H1 (cell line): ENCODE results near the gene MPND. TPM values are rescaled to one million over a fixed set of nuclear protein-coding genes. Genes with fewer than 3 reads are reported as not detected.
A peak's percentile ranks its signal among the peaks of the same experiment; 100 is the strongest.

ENCODE experiments used
- CTCF ChIA-PET: fragments of 300-600 bp; sonication (Branson Sonifier 250); formaldehyde crosslinking; loops from one replicate; lab custom pipeline; 2021; ENCODE audit not compliant: partially characterized antibody; lab: Charles Lee
- POLR2A ChIA-PET: fragments of 300-600 bp; sonication (Branson Sonifier 250); formaldehyde crosslinking; loops from one replicate; lab custom pipeline; 2021; ENCODE audit warnings: inconsistent platforms; ENCODE audit not compliant: partially characterized antibody; lab: Charles Lee
- DNase-seq, 2 experiments: peaks; one replicate each; pipeline versions ENCODE4 v3.0.0 to v3.0.0-alpha.2; 2010 to 2022; ENCODE audit warnings: low spot score in 2 of 2, low read depth in 1 of 2, mixed read lengths in 1 of 2
- FAIRE-seq: peaks from 2 replicates; lab custom pipeline; 2011; peaks lifted over from hg19 to GRCh38; lab: Jason Lieb, UNC
- H2AFZ ChIP-seq: 2 replicates; pipeline ENCODE4 v1.8.1; 2012; ENCODE audit warnings: low read length, inconsistent platforms
- H2AK5ac ChIP-seq: 2 replicates; pipeline ENCODE4 v1.6.1; 2013; ENCODE audit warnings: low read depth, low read length
- H2BK120ac ChIP-seq: replicated peaks from 2 replicates; pipeline ENCODE3; 2013; ENCODE audit warnings: low read depth, low read length, inconsistent platforms
- H2BK12ac ChIP-seq: 2 replicates; pipeline ENCODE4 v1.6.1; 2013; ENCODE audit warnings: low read depth, low read length
- H2BK15ac ChIP-seq: 2 replicates; pipeline ENCODE4 v1.6.1; 2013; ENCODE audit warnings: low read length
- H2BK20ac ChIP-seq: 2 replicates; pipeline ENCODE4 v1.6.1; 2013; ENCODE audit warnings: low read length
- H2BK5ac ChIP-seq: 2 replicates; pipeline ENCODE4 v1.6.1; 2013; ENCODE audit warnings: low read depth, low read length
- H3K14ac ChIP-seq: 2 replicates; pipeline ENCODE4 v1.6.1; 2013; ENCODE audit warnings: inconsistent platforms; ENCODE audit not compliant: insufficient read length
- H3K18ac ChIP-seq: 2 replicates; pipeline ENCODE4 v1.6.1; 2013; ENCODE audit warnings: low read length; ENCODE audit errors: extremely low read depth
- H3K23ac ChIP-seq: 2 replicates; pipeline ENCODE4 v1.6.1; 2013; ENCODE audit warnings: inconsistent platforms; ENCODE audit not compliant: insufficient read length
- H3K23me2 ChIP-seq: 2 replicates; pipeline ENCODE4 v1.6.1; 2013; ENCODE audit warnings: low read depth, low read length
- H3K27ac ChIP-seq: 2 replicates; pipeline ENCODE4 v1.6.1; 2011; ENCODE audit warnings: low read depth, low read length, inconsistent platforms
- H3K27me3 ChIP-seq, 4 experiments: replicated peaks in 1 of 4; 1 replicate in 1 of 4; 2 replicates in 3 of 4; pipeline versions ENCODE4 v1.6.1 to v1.8.1; 2011 to 2013; ENCODE audit warnings: low read length in 3 of 4, mild to moderate bottlenecking in 3 of 4, inconsistent platforms in 2 of 4, mixed read lengths in 2 of 4, moderate library complexity in 1 of 4; ENCODE audit not compliant: control insufficient read depth in 3 of 4, insufficient read depth in 3 of 4; ENCODE audit errors: extremely low read depth in 1 of 4
- H3K36me3 ChIP-seq, 4 experiments: 2 replicates each; pipeline versions ENCODE4 v1.6.1 to v1.8.1; 2011 to 2013; ENCODE audit warnings: mild to moderate bottlenecking in 4 of 4, low read length in 3 of 4, moderate library complexity in 2 of 4, control low read depth in 1 of 4, inconsistent platforms in 1 of 4; ENCODE audit not compliant: insufficient read depth in 4 of 4, control insufficient read depth in 2 of 4
- H3K4ac ChIP-seq: replicated peaks from 2 replicates; pipeline ENCODE3; 2013; ENCODE audit warnings: low read length, low read depth, mixed read lengths, inconsistent platforms; ENCODE audit not compliant: insufficient read length
- H3K4me1 ChIP-seq, 4 experiments: replicated peaks in 1 of 4; 1 replicate in 1 of 4; 2 replicates in 3 of 4; pipeline versions ENCODE4 v1.6.1 to v1.8.1; 2011 to 2013; ENCODE audit warnings: low read length in 3 of 4, inconsistent platforms in 2 of 4, mixed read lengths in 1 of 4; ENCODE audit not compliant: insufficient read depth in 4 of 4, control insufficient read depth in 3 of 4
- H3K4me2 ChIP-seq, 2 experiments: 2 replicates each; pipeline versions ENCODE4 v1.6.1 to v1.8.1; 2011 to 2013; ENCODE audit warnings: low read depth in 2 of 2, low read length in 2 of 2, control low read depth in 1 of 2, inconsistent platforms in 1 of 2, mild to moderate bottlenecking in 1 of 2; ENCODE audit not compliant: insufficient read depth in 1 of 2
- H3K4me3 ChIP-seq, 4 experiments: fragments of 200-600, 300-600 bp in 1 of 4; sonication (generic), shearing (Covaris generic), sonication (Bioruptor Twin) in 1 of 4; 2 replicates each; pipeline versions ENCODE4 v1.5.1 to v1.8.1; 2011 to 2016; ENCODE audit warnings: low read length in 4 of 4, low read depth in 3 of 4, control low read depth in 2 of 4, inconsistent platforms in 2 of 4, mild to moderate bottlenecking in 2 of 4, mixed read lengths in 1 of 4, moderate library complexity in 1 of 4; ENCODE audit not compliant: insufficient read depth in 2 of 4; ENCODE audit errors: extremely low read depth in 1 of 4
- H3K56ac ChIP-seq: replicated peaks from 2 replicates; pipeline ENCODE3; 2013; ENCODE audit warnings: low read depth, mild to moderate bottlenecking, mixed read lengths, low read length, inconsistent platforms; ENCODE audit not compliant: insufficient read length
- H3K79me1 ChIP-seq: 2 replicates; pipeline ENCODE4 v1.6.1; 2013; ENCODE audit warnings: low read depth, low read length, control low read depth
- H3K79me2 ChIP-seq, 2 experiments: 2 replicates each; pipeline versions ENCODE4 v1.6.1 to v1.8.1; 2012 to 2013; ENCODE audit warnings: low read length in 2 of 2, mild to moderate bottlenecking in 2 of 2, inconsistent platforms in 1 of 2; ENCODE audit not compliant: insufficient read depth in 2 of 2, control insufficient read depth in 1 of 2
- H3K9ac ChIP-seq, 4 experiments: replicated peaks in 1 of 4; 1 replicate in 1 of 4; 2 replicates in 3 of 4; pipeline versions ENCODE4 v1.6.1 to v1.8.1; 2011 to 2013; ENCODE audit warnings: low read depth in 3 of 4, low read length in 3 of 4, control low read depth in 2 of 4, mild to moderate bottlenecking in 2 of 4, moderate library complexity in 2 of 4, inconsistent platforms in 1 of 4; ENCODE audit errors: extremely low read depth in 1 of 4
- H3K9me3 ChIP-seq, 2 experiments: 2 replicates each; pipeline versions ENCODE4 v1.6.1 to v1.8.1; 2012 to 2013; ENCODE audit warnings: mild to moderate bottlenecking in 2 of 2, moderate library complexity in 2 of 2, control low read depth in 1 of 2, inconsistent platforms in 1 of 2, low read depth in 1 of 2, low read length in 1 of 2, mixed read lengths in 1 of 2; ENCODE audit not compliant: insufficient read depth in 2 of 2
- H4K20me1 ChIP-seq, 2 experiments: replicated peaks in 1 of 2; 2 replicates each; pipeline versions ENCODE3 to v1.8.1; 2011 to 2013; ENCODE audit warnings: inconsistent platforms in 2 of 2, low read length in 2 of 2, mild to moderate bottlenecking in 1 of 2; ENCODE audit not compliant: insufficient read depth in 2 of 2, control insufficient read depth in 1 of 2
- H4K5ac ChIP-seq: 2 replicates; pipeline ENCODE4 v1.6.1; 2013; ENCODE audit warnings: low read length, low read depth, mixed read lengths, inconsistent platforms; ENCODE audit not compliant: insufficient read length
- H4K8ac ChIP-seq: 2 replicates; pipeline ENCODE4 v1.8.0; 2013; ENCODE audit warnings: mild to moderate bottlenecking, moderate library complexity, low read length, inconsistent platforms; ENCODE audit not compliant: insufficient read depth; ENCODE audit errors: extremely low read depth
- H4K91ac ChIP-seq: replicated peaks from 2 replicates; pipeline ENCODE3; 2013; ENCODE audit warnings: low read length, mixed read lengths, inconsistent platforms; ENCODE audit not compliant: insufficient read length
- CHD1 ChIP-seq: IDR thresholded peaks from 2 replicates; pipeline ENCODE4 v1.6.1; 2012; ENCODE audit warnings: low read depth, low read length, improper control_type of control experiment
- PHF8 ChIP-seq: fragments of 200-600 bp; sonication (generic); conservative IDR thresholded peaks from 2 replicates; pipeline ENCODE4 v1.7.1; 2012; ENCODE audit warnings: low read depth, mild to moderate bottlenecking, inconsistent platforms, low read length, moderate library complexity
- RNF2 ChIP-seq: fragments of 200-900, 300-1000 bp; sonication (generic); IDR thresholded peaks from 2 replicates; pipeline ENCODE4 v1.7.1; 2016; ENCODE audit warnings: borderline replicate concordance, low read depth, mild to moderate bottlenecking, antibody characterized with exemption, low read length; ENCODE audit not compliant: poor library complexity, severe bottlenecking; ENCODE audit errors: missing control alignments
- RXRA ChIP-seq: IDR thresholded peaks from 2 replicates; pipeline ENCODE4 v1.6.1; 2011; ENCODE audit warnings: low read depth, mild to moderate bottlenecking, low read length, moderate library complexity; ENCODE audit not compliant: insufficient read depth
- WGBS, 2 experiments: shearing (Covaris generic) in 1 of 2; methylation state at CpG; one replicate each; pipeline versions ENCODE4 v1.1.6 to v1.1.7; 2013 to 2015; ENCODE audit warnings: low lambda C conversion rate in 2 of 2, mixed read lengths in 2 of 2, inconsistent platforms in 1 of 2, low coverage in 1 of 2, missing lambda C conversion rate in 1 of 2; ENCODE audit not compliant: insufficient replicate concordance in 2 of 2, insufficient coverage in 1 of 2, insufficient read length in 1 of 2; ENCODE audit errors: extremely low coverage in 1 of 2, missing lambda C conversion rate in 1 of 2; 5-methylcytosine and 5-hydroxymethylcytosine counted together
- polyA plus RNA-seq, 7 experiments: library from polyadenylated mRNA; depleted of rRNA in 3 of 7; stranded (reverse) in 5 of 7; unstranded in 2 of 7; fragments of >200 nt in 5 of 7; fragments of 200-250 nt in 2 of 7; gene quantifications; 1 replicate in 5 of 7; 2 replicates in 1 of 7; 4 replicates in 1 of 7; pipeline versions ENCODE4 v1.2.1 to v1.2.3, GENCODE V29; 2011 to 2013; ENCODE audit warnings: missing spikeins in 2 of 7, mixed read lengths in 2 of 7
- total RNA-seq: library from RNA; stranded (reverse); fragmentation: NEBNext Ultra II Directional; extraction: Animal tissue kit (Norgen Biotek cat#: 25700); gene quantifications from 2 replicates; pipeline ENCODE4 v1.2.1, GENCODE V29; 2021

MPND gene
- total and polyA plus RNA-seq, 2 of the 8 experiments (the other 6 are each of a cell fraction or from before 2014, with no cell fraction given), result 22.9 to 27.7 TPM

DNA sequence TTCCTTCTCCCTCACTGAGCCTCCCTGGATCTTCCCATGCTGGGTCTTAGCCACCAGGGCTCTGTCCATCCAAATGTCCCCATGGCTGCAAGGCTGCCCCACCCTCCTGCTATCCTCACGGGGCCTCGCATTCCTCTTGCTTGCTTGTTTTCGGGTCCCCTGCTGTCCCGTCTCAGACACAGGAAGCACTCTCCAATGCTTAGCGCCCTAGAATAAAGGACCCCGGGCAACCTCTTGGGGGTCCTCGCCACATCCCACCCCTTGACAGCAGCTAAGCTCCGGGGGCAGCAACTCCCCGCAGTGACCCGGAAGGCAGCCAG is 33.3 kb downstream of the MPND start:
- DNase-seq, result no peak
- H3K79me2 ChIP-seq, result peaks cover 0 to 44% of the 10 kb centered on the region in 2 experiments; a peak in 1 of 4 replicates
- no peaks in the 10 kb centered on the region for H3K27me3 ChIP-seq
- no peak overlapping the region for H3K14ac ChIP-seq
- H3K4ac ChIP-seq, result no peak overlapping the region
- no peak overlapping the region for H2BK15ac ChIP-seq
- no peak overlapping the region for H3K23ac ChIP-seq
- H3K79me1 ChIP-seq, result peaks cover 17% of the 10 kb centered on the region
- 0 out of 2 replicates have a peak overlapping the region, but pooled peaks have one; percentile 28 for H2BK5ac ChIP-seq
- ChIA-PET POLR2A (interaction anchor here (1.0 to 5.8 kb wide), 11 partner anchors 8 to 49 kb away, joined by 3 to 63 read pairs (median 6); partner anchors contain the start of gene MPND), CTCF (interaction anchor here (0.7 to 6.3 kb wide), 11 partner anchors 8 to 237 kb away, joined by 3 to 72 read pairs (median 6); partner anchors contain the start of genes CHAF1A and SH3GL1)
- H3K9ac ChIP-seq, result no peak overlapping the region
- no peak overlapping the region for H2BK12ac ChIP-seq
- peaks cover 16 to 42% of the 10 kb centered on the region in 2 experiments for H4K20me1 ChIP-seq
- no peaks in the 10 kb centered on the region for H3K23me2 ChIP-seq
- H3K27ac ChIP-seq, result no peak overlapping the region; the same call in 1 of the 2 replicates
- no peak overlapping the region for H3K4me2 ChIP-seq
- FAIRE-seq, result no peak
- H4K91ac ChIP-seq, result peak overlapping the region; percentile 34
- H2BK120ac ChIP-seq, result no peak overlapping the region
- no peak overlapping the region for H3K18ac ChIP-seq
- H4K8ac ChIP-seq, result peak overlapping the region; percentile 82
- no peak for TF ChIP-seq RNF2
- TF ChIP-seq CHD1, result no peak
- no peak for TF ChIP-seq RXRA
- no peak for TF ChIP-seq PHF8
- no peak overlapping the region for H2BK20ac ChIP-seq
- no peak overlapping the region for H4K5ac ChIP-seq
- WGBS, 2 experiments, result 82% methylated on average over 8 of the region's 10 CpGs; no CpG with 5 or more reads in 1 of the 2 experiments
- no peaks in the 10 kb centered on the region for H3K9me3 ChIP-seq
- H2AK5ac ChIP-seq, result peak overlapping the region; percentile 9; the same call in 1 of the 2 replicates
- H3K4me1 ChIP-seq, result peaks cover 5 to 43% (median 35%) of the 10 kb centered on the region in 4 experiments
- no peaks in the 10 kb centered on the region for H3K36me3 ChIP-seq
- no peak overlapping the region for H3K56ac ChIP-seq
- H2AFZ ChIP-seq, result no peak overlapping the region
- H3K4me3 ChIP-seq, result no peak overlapping the region
